Kasumi-1 (cell line): Measurements from ENCODE around the gene ZNF100.
A peak's percentile ranks its signal among the peaks of the same experiment; 100 is the strongest.
"Not testable (repeated sequence)": the region's sequence is repeated elsewhere in the genome, so short reads cannot be mapped to it uniquely, and the experiment has no call there.

Source experiments
- DNase-seq, 2 experiments: peaks; one replicate each; lab custom pipeline; 2025; lab: John Stamatoyannopoulos, UW

Gene ZNF100

DNA sequence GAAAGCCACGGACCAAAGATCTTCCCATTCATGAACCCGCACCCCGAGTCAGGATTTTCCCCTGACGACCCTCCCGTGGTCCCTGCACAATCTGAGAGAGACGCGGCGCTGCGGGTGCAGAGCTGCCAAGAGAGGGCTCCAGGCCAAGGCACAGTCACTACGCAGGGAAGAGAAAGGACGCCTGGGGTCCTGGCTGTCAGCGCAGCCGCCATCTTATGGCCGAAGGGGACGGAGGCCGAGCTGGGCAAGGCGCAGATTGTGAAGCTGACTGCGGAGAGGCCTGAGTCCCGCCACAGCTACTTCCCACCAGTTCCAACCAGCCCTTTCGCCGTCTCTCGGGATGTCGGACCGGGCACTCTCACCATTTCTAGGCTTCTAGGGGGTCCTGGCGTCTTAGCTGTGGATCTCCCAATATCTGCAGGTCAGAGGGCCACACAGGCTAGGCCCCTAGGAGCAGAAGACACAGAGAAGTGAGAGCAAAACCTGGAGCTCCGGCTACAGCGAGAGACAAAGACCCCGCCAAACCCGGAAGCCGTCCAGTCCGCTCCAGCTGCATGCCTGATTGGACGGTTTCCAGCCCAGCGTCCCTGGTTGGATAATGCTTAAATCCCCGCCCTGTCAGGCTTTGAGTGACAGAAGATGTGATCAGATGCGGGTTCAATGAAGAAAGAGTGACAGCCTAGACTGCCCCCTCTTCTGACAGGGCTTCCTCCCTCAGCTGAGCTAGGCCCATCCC, at the start of gene ZNF100:
ZNF100 (minus strand) TSS at position 515 of the 736 bp plus-strand sequence; CDS start at position 365, 150 bp downstream.
- peak; percentile 88 to 89 for DNase-seq

DNA sequence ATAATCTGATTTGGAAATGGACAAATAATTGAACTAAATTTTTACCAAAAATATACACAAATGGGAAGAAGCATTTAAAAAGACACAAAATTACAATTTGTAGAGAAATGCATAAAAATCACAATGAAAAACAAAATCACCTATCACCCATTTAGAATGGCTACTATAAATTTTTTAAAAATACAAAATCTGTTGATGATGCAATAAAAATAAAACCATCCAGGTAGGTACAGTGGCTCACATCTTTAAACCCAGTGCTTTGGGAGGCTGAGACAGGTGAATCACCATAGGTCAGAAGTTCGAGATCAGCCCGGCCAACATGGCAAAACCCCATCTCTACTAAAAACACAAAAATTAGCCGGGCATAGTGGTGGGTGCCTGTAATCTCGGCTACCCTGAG, 45.1 kb upstream of the ZNF100 start:
- DNase-seq, result no peak

DNA sequence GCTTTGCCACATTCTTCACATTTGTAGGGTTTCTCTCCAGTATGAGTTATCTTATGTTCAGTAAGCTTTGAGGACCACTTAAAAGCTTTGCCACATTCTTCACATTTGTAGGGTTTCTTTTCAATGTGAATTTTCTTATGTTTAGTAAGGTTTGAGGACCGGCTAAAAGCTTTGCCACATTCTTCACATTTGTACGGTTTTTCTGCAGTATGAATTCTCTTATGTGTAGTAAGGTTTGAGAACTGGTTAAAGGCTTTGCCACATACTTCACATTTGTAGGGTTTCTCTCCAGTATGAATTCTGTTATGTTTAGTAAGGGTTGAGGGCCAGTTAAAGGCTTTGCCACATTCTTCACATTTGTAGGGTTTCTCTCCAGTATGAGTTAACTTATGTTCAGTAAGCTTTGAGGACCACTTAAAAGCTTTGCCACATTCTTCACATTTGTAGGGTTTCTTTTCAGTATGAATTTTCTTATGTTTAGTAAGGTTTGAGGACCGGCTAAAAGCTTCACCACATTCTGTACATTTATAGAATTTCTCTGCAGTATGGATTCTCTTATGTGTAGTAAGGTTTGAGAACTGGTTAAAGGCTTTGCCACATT, 41.1 kb upstream of the ZNF100 start:
- not testable (repeated sequence) for DNase-seq

DNA sequence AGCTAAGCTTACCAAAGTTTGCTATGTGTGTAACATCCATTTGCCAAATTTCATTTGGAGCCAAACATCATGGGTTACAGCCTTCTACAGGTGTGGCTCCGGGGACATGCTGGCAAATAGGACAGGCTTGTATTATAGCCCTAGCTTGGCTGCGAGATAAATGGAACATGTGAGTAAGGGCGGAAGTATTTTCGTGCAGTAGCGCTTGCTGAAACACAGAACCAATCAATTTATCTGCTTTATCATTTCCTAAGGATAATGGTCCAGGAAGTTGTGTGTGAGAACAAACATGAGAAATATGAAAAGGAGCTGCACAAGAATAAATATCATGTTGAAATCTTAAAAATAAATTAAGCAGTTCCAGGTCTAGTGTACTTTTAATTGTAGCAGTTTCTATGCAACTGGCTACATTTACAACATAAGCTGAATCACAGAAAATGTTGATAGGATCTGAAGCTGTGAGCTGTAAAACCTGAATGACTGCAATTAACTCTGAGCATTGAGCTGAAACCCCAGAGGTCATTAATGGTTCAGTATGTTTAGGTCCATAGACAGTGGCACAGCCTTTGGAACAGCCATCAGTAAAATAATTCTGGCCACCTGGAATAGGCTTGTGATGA, 22.2 kb upstream of the ZNF100 start:
- no peak for DNase-seq

DNA sequence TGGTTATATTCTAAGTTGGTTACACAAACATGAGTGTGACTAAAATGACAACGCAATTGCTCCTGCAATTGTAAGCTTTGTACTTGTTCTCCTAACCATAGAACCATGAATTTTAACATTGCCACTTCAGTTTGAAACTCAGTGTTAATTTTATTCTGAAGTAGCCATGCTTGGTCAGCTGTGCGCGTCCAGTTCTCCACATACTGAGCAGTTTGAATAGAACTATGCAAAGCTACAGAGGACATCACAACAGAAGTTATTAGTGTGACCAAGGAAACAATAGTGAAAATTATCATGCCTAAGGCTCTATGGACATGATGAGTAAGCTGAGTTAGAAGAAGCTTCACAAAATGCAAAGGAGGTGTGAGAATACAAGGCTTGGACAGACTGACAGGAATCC, 19.6 kb upstream of the ZNF100 start:
- DNase-seq, result no peak

DNA sequence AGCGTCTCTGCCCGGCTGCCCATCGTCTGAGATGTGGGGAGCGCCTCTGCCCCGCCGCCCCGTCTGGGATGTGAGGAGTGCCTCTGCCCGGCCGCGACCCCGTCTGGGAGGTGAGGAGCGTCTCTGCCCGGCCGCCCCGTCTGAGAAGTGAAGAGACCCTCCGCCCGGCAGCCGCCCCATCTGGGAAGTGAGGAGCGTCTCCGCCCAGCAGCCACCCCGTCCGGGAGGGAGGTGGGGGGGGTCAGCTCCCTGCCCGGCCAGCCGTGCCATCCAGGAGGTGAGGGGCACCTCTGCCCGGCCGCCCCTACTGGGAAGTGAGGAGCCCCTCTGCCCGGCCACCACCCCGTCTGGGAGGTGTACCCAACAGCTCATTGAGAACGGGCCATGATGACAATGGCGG, 8.4 kb upstream of the ZNF100 start:
- DNase-seq, result not testable (repeated sequence)

DNA sequence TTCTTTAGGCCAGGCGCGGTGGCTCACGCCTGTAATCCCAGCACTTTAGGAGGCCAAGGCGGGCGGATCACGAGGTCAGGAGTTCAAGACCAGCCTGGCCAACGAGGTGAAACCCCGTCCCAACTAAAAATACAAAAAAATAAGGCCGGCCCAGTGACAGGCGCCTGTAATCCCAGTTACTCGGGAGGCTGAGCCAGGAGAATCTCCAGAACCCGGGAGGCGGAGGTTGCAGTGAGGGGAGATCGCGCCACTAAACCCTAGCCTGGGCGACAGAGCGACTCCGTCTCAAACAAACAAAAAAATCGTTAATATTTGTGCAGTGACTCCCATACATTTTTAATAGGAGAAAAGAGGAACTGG, 694 bp downstream of the ZNF100 start:
- DNase-seq, result not testable (repeated sequence)

DNA sequence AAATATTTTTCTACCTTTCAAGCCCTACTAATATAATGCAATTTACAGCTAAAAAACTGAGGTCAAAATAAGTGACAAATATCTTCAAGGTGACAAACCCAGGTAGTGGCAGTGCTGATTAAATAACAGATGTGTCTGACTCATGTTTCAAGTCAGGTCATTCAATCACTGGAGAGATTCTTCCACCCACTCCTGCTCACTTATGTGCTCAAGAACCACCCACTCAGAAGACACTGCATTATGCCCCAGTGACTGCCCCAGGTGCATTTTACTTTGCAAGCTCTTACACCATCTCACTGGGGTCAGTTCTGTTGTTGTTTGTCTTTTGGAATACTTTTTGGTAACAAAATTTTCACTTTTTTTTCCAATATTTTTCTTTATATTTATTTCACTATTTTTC, 2.2 kb downstream of the ZNF100 start:
- DNase-seq, result no peak

DNA sequence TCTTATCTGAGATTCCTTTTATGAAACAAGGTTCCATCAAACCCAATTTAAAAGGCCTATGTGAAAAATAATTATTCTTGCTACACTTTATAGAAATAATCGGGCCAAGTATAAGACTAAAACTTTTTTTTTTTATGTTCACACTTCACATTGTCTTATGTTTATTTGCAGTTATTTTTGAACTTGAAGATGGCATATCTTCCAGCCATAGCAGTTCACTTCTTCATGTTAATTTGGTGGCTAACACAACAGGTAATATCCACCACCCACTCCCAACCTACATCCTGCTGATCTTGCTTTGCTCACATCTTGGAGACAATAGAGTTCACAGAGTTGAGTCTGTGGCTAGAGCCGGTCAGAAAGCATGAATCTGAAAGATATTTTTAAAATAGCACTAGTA, 5.8 kb downstream of the ZNF100 start:
- DNase-seq, result not testable (repeated sequence)

DNA sequence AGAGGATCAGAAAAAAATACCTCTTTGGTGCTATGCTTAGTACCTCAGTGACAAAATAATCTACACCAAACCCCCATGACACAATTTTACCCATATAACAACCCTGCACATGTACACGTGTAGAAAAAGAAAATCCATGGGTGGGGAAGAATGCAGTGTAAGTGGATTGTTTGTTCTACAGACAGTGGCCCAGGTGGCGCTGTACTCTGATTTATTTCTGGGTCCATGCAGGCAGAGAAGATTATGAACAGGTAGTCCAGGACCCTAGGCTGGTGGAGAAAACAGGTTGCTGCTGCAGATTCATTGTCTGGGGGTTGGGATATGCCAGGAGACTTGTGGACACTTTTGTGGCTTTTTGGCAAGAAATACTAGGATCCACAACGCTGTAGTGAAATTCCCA, 9.1 kb downstream of the ZNF100 start:
- no peak for DNase-seq

DNA sequence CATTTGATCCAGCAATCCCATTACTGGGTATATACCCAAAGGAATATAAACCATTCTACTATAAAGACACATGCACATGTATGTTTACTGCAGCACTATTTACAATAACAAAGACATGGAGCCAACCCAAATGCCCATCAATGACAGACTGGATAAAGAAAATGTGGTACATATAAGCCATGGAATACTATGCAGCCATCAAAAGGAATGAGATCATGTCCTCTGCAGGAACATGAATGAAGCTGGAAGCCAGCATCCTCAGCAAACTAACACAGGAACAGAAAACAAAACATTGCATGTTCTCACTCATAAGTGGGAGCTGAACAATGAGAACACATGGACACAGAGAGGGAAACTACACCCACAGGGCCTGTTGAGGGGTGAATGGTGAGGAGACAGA, 11.8 kb downstream of the ZNF100 start:
- not testable (repeated sequence) for DNase-seq

DNA sequence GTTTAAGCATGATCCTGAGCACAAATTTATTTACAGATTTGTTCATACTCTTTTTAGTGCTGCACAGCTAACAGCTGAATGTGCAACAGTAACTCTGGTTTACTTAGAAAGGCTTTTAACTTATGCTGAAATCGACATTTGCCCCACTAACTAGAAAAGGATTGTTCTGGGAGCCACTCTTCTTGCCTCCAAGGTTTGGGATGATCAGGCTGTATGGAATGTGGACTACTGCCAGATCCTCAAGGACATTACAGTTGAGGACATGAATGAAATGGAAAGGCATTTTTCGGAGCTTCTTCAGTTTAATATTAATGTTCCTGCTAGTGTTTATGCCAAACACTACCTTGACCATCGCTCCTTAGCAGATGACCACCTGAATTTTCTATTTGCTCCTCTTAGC, 16.0 kb downstream of the ZNF100 start:
- no peak for DNase-seq

DNA sequence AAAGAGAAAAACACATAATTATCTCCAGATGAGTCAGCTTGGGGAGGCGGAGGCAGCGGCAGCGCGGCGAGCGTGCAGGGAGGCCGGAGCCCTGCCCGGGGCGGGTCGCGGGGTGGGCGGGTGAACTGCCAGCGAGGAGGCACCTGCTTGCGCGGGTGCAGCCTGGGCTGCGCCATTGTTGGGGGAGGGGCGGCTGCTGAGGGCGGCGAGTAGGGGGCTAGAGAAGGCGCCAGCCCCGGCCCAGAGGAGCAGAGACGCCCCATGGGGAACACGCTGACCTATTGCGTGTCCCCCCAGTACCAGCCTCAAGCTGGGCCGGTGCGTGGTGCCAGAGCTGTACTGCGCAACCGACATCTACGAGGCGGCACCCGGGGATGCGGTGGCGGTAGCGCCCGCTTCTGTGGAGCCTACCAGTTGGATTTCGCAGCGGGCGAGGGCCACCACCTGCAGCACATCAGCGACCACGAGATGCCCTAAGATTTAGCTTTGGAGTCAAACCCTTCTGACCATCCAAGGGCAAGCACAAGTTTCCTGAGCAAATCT, 16.7 kb downstream of the ZNF100 start:
- no peak for DNase-seq

DNA sequence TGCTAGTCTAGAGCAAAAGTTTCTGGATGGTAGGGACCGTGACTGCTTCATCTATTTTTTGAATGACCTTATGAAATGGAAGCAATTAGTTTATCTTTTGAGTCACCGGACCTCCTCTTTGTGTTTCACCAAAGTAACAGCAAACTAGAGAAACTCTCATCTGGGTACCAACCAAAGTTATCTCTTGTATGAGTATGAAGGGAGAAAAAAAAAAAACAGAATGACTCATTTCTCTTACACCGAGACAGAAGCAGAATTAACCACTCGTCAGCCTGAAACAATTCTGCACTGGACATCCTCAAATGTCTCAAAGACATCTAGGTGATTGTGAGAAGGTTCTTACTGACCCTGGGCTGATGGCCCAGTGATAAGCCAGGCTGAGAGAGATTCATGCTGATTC, 18.3 kb downstream of the ZNF100 start:
- no peak for DNase-seq

DNA sequence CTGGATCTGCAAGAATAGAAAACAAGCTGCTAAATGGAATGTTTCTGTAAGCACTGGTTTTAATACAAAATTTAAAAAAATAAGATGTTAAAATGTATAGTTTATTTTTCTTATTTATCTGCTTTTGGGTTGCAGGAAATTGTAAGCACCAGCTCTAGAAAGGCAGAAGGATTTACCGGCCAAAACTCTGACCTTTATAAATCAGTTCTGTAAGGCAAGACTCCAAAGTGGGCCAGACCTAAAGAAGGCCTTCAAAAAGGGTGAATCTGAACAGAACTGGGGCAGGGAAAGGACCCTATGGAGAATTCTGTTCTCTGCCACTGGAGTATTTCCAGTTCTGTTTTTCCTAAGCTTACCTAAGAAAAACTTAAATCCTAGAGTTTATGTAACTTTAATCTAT, 19.3 kb downstream of the ZNF100 start:
- no peak for DNase-seq

DNA sequence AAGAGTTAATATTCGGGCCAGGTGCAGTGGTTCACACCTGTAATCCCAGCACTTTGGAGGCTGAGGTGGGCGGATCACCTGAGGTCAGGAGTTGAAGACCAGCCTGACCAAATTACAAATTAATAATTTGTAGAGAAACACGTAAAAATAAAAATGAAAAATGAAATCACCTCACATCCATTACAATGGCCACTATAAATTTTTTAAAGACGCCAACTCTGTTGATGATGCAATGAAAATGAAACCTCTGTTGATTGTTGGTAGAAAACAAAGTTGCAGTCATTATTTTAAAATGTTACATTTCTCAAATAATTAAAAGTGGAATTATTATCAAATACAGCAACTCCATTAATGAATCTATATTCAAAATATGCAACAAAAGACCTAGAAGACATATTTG, 26.8 kb downstream of the ZNF100 start:
- no peak for DNase-seq

DNA sequence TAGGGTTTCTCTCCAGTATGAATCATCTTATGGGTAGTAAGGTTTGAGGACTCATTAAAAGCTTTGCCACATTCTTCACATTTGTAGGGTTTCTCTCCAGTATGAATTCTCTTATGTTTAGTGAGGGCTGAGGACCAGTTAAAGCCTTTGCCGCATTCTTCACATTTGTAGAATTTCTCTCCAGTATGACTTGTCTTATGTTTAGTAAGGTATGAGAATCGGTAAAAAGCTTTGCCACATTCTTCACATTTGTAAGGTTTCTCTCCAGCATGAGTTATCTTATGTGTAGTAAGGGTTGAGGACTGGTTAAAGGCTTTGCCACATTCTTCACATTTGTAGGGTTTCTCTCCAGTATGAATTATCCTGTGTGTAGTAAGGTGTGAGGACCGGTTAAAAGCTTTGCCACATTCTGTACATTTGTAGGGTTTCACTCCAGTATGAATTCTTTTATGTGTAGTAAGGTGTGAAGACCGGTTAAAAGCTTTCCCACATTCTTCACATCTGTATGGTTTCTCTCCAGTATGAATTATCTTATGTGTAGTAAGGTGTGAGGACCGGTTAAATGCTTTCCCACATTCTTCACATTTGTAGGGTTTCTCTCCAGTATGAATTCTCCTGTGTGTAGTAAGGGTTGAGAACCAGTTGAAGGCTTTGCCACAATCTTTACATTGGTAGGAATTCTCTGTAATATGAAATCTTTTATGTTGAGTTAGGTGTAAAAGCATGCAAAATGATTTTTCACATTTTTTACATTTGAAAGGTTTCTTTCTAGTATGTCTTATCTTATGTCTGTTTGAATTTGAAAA, 40.2 kb downstream of the ZNF100 start:
- DNase-seq, result not testable (repeated sequence)

DNA sequence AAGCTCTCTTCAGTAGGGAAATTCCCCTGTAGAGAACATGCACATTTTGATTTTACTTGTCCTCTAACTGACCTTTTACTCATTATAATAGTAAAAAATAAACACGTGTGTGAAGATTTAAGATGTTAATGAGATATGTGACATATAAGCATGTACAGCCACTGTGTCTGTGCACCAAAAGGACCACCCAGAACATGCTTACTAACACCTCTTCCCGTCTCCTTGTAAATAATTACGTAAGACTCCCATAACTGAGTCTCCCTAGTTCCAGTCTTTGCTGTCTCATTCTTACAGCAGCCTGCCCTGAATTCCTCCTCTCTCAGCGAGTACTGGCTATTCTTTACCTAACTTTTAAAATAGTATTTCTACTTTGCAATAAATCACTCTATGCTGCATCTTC, 53.6 kb downstream of the ZNF100 start:
- no peak for DNase-seq

DNA sequence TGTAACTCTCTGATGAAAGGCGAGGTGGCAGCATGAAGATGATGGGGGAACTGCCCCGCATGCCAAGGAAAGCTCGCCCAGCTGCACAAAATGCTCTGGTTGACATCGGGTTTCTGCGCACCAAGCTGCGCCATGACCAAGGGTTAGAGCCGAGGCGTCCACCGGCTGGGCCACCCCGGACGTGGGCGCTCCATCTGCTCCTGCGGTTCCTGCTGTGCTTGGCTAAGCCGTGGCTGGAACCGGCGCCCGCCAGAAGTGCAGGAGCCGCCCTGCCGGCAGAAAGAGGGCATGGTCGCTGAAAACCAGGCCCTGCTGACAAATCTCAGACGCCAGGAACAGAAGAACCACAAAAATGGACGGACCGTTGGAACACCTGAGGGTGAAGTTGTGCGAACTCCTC, 57.9 kb downstream of the ZNF100 start:
- no peak for DNase-seq

DNA sequence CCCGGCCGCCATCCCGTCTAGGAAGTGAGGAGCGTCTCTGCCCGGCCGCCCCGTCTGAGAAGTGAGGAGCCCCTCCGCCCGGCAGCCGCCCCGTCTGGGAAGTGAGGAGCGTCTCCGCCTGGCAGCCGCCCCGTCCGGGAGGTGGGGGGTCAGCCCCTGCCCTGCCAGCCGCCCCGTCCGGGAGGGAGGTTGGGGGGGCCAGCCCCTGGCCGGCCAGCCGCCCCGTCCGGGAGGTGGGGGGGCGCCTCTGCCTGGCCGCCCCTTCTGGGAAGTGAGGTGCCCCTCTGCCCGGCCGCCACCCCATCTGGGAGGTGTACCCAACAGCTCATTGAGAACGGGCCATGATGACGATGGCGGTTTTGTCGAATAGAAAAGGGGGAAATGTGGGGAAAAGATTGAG, 59.5 kb downstream of the ZNF100 start:
- not testable (repeated sequence) for DNase-seq

DNA sequence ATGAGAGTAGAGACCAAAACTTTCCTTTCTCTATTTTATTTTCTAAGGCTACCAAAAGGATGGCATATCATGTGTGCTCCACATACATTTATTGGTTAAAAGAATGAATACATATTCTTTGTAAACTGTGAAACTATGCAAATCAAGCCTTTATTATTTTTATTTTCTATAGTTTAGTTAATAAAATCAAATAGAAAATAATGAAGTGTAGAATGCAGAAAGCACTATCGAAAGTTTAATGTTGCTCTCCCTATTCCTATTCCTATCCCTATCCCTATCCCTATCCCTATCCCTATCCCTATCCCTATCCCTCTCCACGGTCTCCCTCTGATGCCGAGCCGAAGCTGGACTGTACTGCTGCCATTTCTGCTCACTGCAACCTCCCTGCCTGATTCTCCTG, 60.3 kb downstream of the ZNF100 start:
- no peak for DNase-seq

DNA sequence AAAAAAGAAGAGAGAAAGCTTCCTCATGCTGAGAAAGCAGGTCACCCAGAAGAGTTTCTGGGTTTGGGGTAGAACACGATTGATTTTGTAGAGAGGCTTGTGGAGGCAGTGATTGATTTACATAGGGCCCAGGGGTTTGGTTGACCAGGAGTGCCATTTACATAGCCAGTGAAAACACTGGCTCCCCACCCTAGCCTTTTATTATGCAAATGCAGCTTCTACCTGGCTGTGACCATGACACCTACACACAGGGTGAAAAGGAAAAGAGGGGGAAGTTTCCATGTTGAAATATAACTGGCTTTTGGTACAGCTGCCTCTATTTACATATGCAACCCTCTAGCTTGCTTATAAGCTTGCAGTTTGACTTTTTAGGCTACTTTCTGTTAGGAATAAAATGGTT, 62.0 kb downstream of the ZNF100 start:
- no peak for DNase-seq
